GM15510 (cell line): ENCODE data around the gene RGS21.

Experiments used
- POLR2A ChIP-seq: IDR thresholded peaks from 3 replicates; pipeline ENCODE4 v1.6.1; 2011; ENCODE audit warnings: borderline replicate concordance; ENCODE audit not compliant: insufficient read length; ENCODE audit errors: extremely low read depth

RGS21 gene

DNA sequence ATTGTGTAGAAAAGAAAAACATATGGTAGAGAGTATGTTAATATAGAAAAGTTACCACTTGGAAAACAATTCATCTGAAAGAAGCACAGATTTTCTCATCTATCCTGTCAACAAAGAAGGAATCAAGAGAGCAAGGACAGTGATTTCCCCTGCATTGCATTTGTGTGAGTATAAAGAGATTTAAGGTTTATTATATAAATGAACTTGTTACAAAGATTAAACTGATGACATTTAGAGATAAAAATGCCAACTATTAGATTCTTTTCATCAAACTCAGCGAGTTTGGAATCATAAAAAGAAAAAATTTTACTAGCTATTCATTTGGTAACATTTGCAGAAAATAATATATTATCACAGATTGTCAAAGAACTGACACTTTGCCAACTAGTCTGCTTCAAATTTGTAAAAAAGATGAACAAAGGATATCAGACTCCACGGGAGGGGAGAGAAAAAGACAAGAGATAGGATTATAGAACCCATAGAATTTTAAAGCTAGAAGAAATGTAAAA lies at the start of gene RGS21:
Gene RGS21 (plus strand): TSS at position 51 of the 509 bp plus-strand sequence. CDS start 26,045 bp downstream, outside the sequence.
- TF ChIP-seq POLR2A = no peak

DNA sequence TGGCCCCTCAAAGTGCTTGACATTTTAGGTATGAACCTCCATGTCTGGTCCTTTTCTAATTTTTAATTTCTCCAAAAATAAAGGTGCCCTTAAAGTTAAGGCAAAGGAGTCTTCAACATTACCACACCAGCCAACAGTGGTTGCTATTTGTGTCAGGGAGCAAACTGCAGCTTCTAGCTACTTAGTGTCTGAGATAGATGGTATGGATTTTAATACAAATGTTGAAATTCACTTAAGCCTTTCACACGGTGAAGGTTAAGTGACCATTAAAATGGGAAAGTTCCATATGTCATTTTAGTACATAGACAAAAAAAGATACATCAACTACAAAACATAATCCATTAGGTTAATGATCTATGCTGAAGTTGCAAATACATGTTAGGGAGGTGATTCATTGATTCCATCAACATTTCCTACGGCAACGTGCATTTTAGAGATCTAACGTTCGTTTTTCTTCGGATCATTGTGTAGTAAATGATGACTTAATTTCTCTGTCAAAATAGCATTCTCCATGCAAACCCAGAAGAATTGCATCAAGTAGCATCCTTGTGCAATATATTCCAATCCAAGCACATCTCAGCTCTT lies 48.2 kb upstream of the RGS21 start:
- TF ChIP-seq POLR2A = no peak

GRCh38 chr1:192270398-192270797 lies 46.4 kb upstream of the RGS21 start:
- TF ChIP-seq POLR2A = no peak

DNA sequence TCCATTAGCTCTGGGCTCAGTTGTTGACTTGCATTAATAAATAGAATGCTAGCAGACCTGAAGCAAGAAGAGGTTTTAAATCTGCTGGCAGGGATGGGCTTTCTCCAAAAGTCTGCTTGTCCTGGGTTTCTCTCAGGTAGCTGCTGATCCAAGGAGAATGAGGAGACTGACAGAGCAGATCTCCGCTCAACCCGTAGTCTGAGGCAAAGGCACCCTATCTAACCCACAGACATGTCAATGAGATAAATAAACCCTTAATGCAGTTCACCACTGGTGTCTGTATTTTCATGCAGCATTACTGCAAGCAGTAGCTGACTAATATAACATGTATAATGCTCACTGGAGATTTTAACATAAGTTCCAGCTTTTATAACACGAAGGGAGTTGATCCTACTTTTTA lies 44.1 kb upstream of the RGS21 start:
- no peak for TF ChIP-seq POLR2A

DNA sequence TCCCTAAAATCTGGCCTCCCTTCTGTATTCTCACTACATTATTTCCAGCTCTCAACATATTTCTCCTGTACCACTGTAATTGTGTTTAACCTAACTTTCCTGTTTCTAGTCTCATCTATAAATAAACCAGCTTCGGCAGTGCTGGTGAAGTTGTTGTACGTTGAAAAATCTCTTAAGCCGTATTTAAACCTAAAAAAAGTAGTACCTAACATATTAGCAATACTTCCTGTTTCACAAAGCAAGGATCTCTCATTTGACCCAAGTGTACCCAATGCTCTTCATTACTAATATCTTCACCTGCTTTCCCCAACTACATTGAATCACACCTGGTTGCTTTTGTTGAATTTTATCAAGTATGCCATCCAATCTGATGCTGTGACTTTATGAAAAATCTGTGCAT lies 42.2 kb upstream of the RGS21 start:
- no peak for TF ChIP-seq POLR2A

- TF ChIP-seq POLR2A = no peak
Observed at GRCh38 chr1:192277635-192278034, 39.2 kb upstream of the RGS21 start.

DNA sequence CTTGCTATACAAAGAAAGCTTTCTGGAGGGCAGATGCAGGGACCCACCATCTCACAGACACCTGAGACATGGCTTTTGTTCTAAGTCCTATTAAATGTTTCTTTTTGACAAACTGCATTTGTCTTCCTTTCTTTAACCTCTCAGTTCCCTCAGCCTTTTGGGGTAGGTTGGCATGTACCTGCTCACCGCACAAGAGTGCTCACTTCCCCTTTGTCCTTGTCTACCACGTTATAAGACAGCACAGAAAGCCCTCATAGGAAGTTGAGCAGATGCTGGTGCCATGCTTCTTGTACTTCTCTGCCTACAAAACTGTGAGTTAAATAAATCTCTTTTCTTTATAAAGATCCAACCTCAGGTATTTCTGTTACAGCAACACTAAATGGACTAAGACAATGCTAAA lies 31.9 kb upstream of the RGS21 start:
- no peak for TF ChIP-seq POLR2A

DNA sequence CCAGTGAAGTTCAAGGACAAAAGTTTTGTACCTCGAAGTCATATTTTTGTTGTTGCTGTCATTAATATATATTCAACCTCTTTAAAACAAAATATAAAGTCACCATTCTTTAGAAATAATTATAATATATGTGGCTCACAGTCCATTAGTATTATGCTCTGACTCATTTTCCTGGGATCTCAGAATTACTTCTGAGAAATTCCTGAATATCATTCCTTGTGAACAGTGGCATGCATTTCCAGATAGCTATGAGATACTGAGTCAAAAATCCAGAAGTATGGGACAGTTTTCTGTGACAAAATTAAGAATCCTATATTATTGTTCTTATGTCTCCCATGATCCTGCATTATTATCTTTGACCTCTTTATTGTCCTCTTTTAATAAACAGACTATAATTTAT lies 13.8 kb upstream of the RGS21 start:
- TF ChIP-seq POLR2A = no peak

DNA sequence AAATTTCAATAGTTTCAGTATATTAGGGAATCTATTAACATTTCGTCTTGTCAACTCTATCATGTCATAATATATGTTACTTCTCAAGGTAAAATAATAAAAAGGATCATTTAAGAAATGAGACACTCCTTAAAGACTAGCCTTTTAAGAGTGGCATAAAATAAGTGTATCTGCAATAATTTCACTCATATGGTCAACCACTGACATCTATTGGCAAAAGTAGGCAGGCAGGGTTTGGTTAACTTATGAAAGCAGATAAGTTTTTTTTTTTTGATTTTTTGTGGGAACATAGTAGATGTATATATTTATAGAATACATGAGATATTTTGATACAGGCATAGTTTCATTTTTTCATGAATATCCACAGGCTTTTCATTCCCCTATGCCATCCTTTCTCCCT lies 5.5 kb upstream of the RGS21 start:
- TF ChIP-seq POLR2A = no peak

DNA sequence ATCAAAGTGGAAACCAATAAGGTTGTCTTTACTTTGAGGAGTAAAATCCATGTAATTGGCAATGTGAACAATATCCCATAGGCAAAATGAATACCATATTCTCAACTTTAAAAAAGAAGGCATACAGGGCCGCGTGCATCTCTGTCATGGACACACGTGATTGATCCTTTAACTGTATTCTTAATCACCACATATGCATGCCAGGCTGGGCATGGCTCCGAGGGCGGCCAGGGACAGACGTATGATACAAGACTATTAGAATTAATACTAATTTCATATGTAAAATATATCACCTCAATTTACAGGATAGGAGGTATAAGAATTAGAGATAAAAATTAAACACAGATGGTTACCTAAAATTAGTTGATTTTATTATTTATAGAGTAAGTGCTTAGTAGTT lies 11.2 kb downstream of the RGS21 start:
- no peak for TF ChIP-seq POLR2A

- no peak for TF ChIP-seq POLR2A
Observed at GRCh38 chr1:192342842-192343241, 26.1 kb downstream of the RGS21 start.

DNA sequence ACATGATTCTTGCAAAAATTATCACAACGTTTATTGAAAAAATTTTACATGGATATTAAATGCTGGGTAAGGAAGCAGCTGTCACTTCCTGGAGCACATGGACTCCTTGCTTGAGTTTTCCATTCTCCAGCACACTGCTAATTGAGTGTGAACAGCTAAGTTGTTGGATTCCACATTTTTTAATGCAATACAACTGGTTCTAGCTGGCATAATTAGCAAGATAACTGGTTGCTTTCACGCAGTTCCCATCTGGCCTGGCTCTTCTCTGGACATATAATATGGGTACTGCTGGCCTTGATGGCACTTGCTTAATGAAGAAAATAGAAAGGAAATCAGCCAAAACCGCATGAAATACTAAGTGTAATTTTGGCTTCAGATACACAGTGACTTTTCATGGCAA lies 26.6 kb downstream of the RGS21 start:
- no peak for TF ChIP-seq POLR2A

DNA sequence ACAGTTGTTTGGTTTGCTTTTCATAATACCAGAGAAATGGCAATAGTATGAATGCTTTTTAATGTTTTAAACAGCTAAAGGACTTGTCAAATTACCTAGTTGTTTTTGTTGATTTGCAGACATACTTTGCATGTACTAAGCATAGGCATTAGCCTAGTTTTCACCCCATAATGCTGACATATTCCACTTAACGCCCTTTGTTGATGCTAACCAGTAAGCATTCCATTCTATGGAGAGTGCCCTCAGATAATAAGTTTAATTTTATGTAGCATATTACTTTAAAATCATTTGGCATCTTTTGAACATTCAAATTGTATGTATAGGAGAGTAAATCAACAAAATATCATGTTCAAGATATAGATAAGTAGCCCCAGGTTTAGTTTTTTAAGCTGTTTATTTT lies 32.5 kb downstream of the RGS21 start:
- TF ChIP-seq POLR2A = no peak

DNA sequence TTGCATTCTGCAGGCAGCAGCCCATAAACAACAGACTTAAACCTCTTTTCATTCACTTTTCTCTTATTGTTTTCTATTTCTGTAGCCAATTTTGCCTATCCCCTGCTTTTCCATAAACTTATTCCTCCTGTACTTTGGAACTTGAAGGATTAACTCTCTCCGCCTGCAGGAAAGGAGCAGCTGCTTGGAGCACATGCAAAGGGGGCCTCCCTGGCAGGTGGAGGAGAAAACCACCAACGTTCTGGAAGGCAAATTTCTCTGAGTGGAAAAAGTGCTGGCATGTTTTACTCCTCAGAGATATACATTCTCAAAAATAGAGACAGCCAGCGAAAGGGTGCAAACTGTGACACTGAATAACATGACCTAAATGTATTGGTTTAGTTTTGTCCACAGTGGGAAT lies 33.6 kb downstream of the RGS21 start:
- TF ChIP-seq POLR2A = no peak

DNA sequence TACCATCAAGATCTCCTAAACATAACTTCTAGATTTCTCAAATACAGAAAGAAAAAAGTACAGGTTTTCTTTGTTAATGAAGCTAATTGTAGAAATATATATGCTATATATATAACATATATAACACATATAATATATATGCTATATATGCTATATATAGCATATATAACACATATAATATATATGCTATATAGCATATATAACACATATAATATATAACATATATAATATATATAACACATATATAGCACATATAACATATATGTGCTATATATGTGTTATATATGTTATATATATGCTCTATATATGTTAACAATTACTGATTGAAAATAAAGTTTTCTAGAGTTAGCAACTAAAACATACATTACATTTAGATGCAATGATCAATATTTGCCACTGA lies 34.8 kb downstream of the RGS21 start:
- no peak for TF ChIP-seq POLR2A

DNA sequence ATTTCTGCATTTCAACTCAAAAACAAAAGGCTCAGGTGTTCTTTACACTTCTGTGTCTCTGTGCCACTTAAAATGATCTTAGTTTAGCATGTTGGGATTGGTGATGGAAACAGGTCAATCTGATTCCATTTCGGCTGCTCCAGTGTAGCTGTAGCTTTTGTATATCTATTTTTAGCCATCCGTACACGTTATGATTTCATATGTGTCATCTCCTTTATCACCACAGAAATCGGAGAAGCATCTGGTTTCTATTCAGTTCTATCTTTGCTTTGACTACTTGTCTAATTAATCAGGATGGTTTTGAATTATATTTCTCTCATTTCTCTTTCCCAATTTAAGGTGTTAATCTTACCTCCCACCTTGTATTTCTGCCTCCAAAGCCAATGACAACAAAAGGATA lies 41.1 kb downstream of the RGS21 start:
- no peak for TF ChIP-seq POLR2A

DNA sequence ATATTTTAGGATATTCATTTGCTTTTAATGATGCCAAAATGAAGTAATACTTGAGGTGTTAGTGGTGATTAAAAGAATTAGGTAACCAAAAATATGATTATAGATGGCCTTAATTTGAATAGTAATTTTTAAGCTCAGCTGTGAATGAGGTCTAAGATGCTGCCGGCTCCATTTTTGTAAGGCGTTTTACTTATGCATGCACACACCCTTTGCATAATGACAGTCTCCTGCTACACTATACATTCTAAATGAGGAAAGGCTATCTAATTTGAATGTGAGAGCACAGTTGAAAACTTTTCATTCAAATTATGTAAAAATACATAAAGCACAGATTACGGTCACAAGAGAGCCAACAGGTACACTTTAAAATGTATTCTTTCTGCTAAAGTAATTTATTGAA lies 41.6 kb downstream of the RGS21 start:
- TF ChIP-seq POLR2A = no peak
